ENCODE data around the gene AUTS2.

- TF ChIP-seq CTCF (conservative IDR thresholded peaks at IDR 0.05; ENCODE audit: low read depth, low read length) (no peak), EZH2 (IDR thresholded peaks at IDR 0.05; ENCODE audit: borderline replicate concordance, low read depth, low read length, poor library complexity, severe bottlenecking) (no peak)
Observed at GRCh38 chr7:69732203-69732602, 133.9 kb downstream of the AUTS2 start.

Measured in A673 (cell line).